CD14-positive monocyte (primary cell): ENCODE results near the gene CHKA. TPM values are rescaled to one million over a fixed set of nuclear protein-coding genes. Genes with fewer than 3 reads are reported as not detected.

ENCODE experiments used
- DNase-seq, 3 donors: peaks; one replicate each; pipeline ENCODE4 v3.0.0-alpha.2; 2011 to 2022
- H2AFZ ChIP-seq: 2 replicates; pipeline ENCODE4 v1.6.0; 2012; ENCODE audit warnings: mild to moderate bottlenecking, low read depth, low read length, inconsistent platforms; ENCODE audit not compliant: insufficient read depth, poor library complexity, severe bottlenecking
- H3K27ac ChIP-seq, 2 donors: 1 replicate in 1 of 2; 2 replicates in 1 of 2; pipeline ENCODE4 v1.5.1; 2012 to 2013; ENCODE audit warnings: low read length in 2 of 2, control low read depth in 1 of 2, inconsistent platforms in 1 of 2, low read depth in 1 of 2, mild to moderate bottlenecking in 1 of 2
- H3K27me3 ChIP-seq, 2 donors: one replicate each; pipeline versions ENCODE4 v1.6.0 to v1.6.1; 2011 to 2013; ENCODE audit warnings: low read length in 2 of 2; ENCODE audit not compliant: control insufficient read depth in 2 of 2, insufficient read depth in 2 of 2
- H3K36me3 ChIP-seq, 2 donors: replicated peaks in 1 of 2; 1 replicate in 1 of 2; 2 replicates in 1 of 2; pipeline versions ENCODE4 v1.5.1 to v1.6.1; 2012 to 2013; ENCODE audit warnings: low read length in 2 of 2, control low read depth in 1 of 2, inconsistent platforms in 1 of 2, mild to moderate bottlenecking in 1 of 2; ENCODE audit not compliant: insufficient read depth in 2 of 2, control insufficient read depth in 1 of 2
- H3K4me1 ChIP-seq, 2 donors: 1 replicate in 1 of 2; 2 replicates in 1 of 2; pipeline versions ENCODE4 v1.5.1 to v1.6.1; 2012 to 2013; ENCODE audit warnings: low read length in 2 of 2, control low read depth in 1 of 2, inconsistent platforms in 1 of 2, mild to moderate bottlenecking in 1 of 2, moderate library complexity in 1 of 2; ENCODE audit not compliant: insufficient read depth in 2 of 2, control insufficient read depth in 1 of 2
- H3K4me2 ChIP-seq: replicated peaks from 2 replicates; pipeline ENCODE3; 2012; ENCODE audit warnings: low read length, moderate library complexity, mild to moderate bottlenecking; ENCODE audit not compliant: poor library complexity, severe bottlenecking; ENCODE audit errors: extremely low read depth
- H3K4me3 ChIP-seq, 3 experiments: fragments of 200-600 bp in 1 of 3; sonication (generic) in 1 of 3; replicated peaks in 1 of 3; 1 replicate in 2 of 3; 2 replicates in 1 of 3; pipeline ENCODE4 v1.5.1; 2011 to 2013; ENCODE audit warnings: low read length in 3 of 3, mild to moderate bottlenecking in 3 of 3, control low read depth in 2 of 3, low read depth in 2 of 3, inconsistent platforms in 1 of 3, moderate library complexity in 1 of 3
- H3K79me2 ChIP-seq: 2 replicates; pipeline ENCODE4 v1.6.0; 2012; ENCODE audit warnings: mild to moderate bottlenecking, control low read depth, inconsistent platforms, low read length, moderate library complexity; ENCODE audit not compliant: insufficient read depth
- H3K9ac ChIP-seq: 2 replicates; pipeline ENCODE4 v1.6.0; 2017; ENCODE audit warnings: low read length, mild to moderate bottlenecking; ENCODE audit not compliant: insufficient read depth, poor library complexity, severe bottlenecking
- H3K9me3 ChIP-seq, 2 donors: replicated peaks in 1 of 2; 1 replicate in 1 of 2; 2 replicates in 1 of 2; pipeline versions ENCODE4 v1.5.1 to v1.6.1; 2012 to 2013; ENCODE audit warnings: low read length in 2 of 2, control low read depth in 1 of 2; ENCODE audit not compliant: control insufficient read depth in 1 of 2, insufficient read depth in 1 of 2
- H4K20me1 ChIP-seq: 2 replicates; pipeline ENCODE4 v1.6.0; 2012; ENCODE audit warnings: mild to moderate bottlenecking, low read length, control low read depth, moderate library complexity; ENCODE audit not compliant: insufficient read depth
- H3K27ac Mint-ChIP-seq, 7 donors: one replicate each; pipeline ENCODE4 v1.8.0; 2020; ENCODE audit warnings: mild to moderate bottlenecking in 7 of 7, mixed read lengths in 7 of 7, moderate library complexity in 6 of 7, inconsistent platforms in 2 of 7
- H3K27me3 Mint-ChIP-seq, 3 donors: one replicate each; pipeline ENCODE4 v1.8.0; 2021 to 2022; ENCODE audit warnings: low read depth in 3 of 3, mild to moderate bottlenecking in 3 of 3, mixed read lengths in 3 of 3, moderate library complexity in 3 of 3, inconsistent platforms in 1 of 3
- H3K36me3 Mint-ChIP-seq, 2 donors: one replicate each; pipeline ENCODE4 v1.8.0; 2020; ENCODE audit warnings: mixed read lengths in 2 of 2, inconsistent platforms in 1 of 2, mild to moderate bottlenecking in 1 of 2
- H3K4me1 Mint-ChIP-seq: one replicate; pipeline ENCODE4 v1.8.0; 2020; ENCODE audit warnings: mild to moderate bottlenecking, mixed read lengths
- H3K4me3 Mint-ChIP-seq, 2 donors: one replicate each; pipeline ENCODE4 v1.8.0; 2020; ENCODE audit warnings: mild to moderate bottlenecking in 2 of 2, mixed read lengths in 2 of 2, moderate library complexity in 1 of 2
- H3K9me3 Mint-ChIP-seq, 7 donors: one replicate each; pipeline ENCODE4 v1.8.0; 2020 to 2022; ENCODE audit warnings: mixed read lengths in 7 of 7, mild to moderate bottlenecking in 6 of 7, moderate library complexity in 6 of 7, inconsistent platforms in 2 of 7
- CTCF ChIP-seq: fragments of 200-600 bp; IDR thresholded peaks from one replicate; pipeline ENCODE4 v1.8.0; 2022; ENCODE audit warnings: antibody characterized with exemption, mild to moderate bottlenecking
- WGBS: methylation state at CpG from one replicate; pipeline ENCODE4 v1.1.5; 2013; ENCODE audit warnings: missing lambda C conversion rate; ENCODE audit not compliant: insufficient coverage; 5-methylcytosine and 5-hydroxymethylcytosine counted together
- intact Hi-C, 2 donors: fragments of 100-400 bp; cut with micrococcal nuclease; formaldehyde crosslinking; loops; one replicate each; pipeline versions ENCODE4 v1.15.0 to v1.15.1; 2023
- polyA plus RNA-seq, 3 donors: library from polyadenylated mRNA; depleted of rRNA in 1 of 3; unstranded in 2 of 3; stranded (reverse) in 1 of 3; fragments of 300-500 nt in 2 of 3; fragments of >200 nt in 1 of 3; fragmentation: Illumina TruSeq in 2 of 3; gene quantifications; 1 replicate in 2 of 3; 2 replicates in 1 of 3; pipeline ENCODE4 v1.2.3, GENCODE V29; 2012 to 2021

Gene CHKA
- polyA plus RNA-seq, 3 donors, result 2.8 to 20.9 (median 5.7) TPM

DNA sequence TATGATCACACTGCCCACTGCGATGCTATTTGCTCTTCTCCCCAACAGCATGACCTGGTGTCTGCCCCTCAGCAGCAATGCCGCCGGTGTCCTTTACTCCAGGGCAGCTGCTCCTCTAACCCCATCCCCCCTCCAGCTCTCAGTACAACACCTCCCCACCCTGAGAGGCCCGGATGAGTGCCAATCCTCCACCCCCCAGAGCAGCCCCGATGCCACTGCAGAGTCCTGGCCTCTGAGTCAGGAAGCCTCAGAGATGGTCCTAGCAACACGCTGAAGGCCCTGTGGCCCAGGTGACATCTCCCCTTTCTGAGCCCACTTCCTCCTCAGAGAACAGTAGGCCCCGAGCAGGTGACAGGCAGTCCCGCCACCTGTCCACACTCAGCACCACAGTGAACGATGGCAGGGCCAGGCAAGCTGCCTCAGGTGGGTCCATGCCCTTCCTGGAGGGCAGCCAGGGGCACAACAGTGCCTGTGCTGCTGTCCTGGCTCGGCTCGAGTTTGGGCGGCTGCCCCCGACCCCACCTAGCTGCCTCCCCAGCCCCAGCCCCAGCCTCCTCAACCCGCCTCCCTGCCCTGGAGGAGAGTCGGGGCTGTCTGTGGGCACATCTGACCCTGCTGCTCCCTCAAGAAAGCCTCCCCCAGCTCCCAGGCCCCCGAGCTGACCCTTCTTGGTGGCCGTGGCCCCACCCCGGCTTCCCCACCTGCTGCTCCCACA lies 94.6 kb downstream of the CHKA start:
- intact Hi-C loops, result no loop called here
- WGBS, result 96% methylated on average over 15 of the region's 18 CpGs
- Histone ChIP-seq H3K4me3 (no peak overlapping the region), H3K9ac (no peak overlapping the region), H4K20me1 (peaks cover 29% of the 10 kb centered on the region), H3K36me3 (peaks cover 62 to 67% of the 10 kb centered on the region in 2 donors), H3K79me2 (peaks cover 9% of the 10 kb centered on the region), H3K27ac (no peak overlapping the region), H3K27me3 (no peaks in the 10 kb centered on the region), H2AFZ (no peak overlapping the region), H3K4me1 (peaks cover 16 to 17% of the 10 kb centered on the region in 2 donors), H3K4me2 (no peak overlapping the region), H3K9me3 (no peaks in the 10 kb centered on the region)
- Mint-ChIP-seq H3K4me3 (no peak overlapping the region), H3K27me3 (peaks cover 0 to 1% (median 0%) of the 10 kb centered on the region in 3 donors), H3K9me3 (no peaks in the 10 kb centered on the region), H3K27ac (peak overlapping the region in 4 of 7 donors; percentile 5 to 69 (median 57)), H3K36me3 (peaks cover 56 to 67% of the 10 kb centered on the region in 2 donors), H3K4me1 (peaks cover 22% of the 10 kb centered on the region)
- TF ChIP-seq CTCF, result no peak
- DNase-seq, result no peak

DNA sequence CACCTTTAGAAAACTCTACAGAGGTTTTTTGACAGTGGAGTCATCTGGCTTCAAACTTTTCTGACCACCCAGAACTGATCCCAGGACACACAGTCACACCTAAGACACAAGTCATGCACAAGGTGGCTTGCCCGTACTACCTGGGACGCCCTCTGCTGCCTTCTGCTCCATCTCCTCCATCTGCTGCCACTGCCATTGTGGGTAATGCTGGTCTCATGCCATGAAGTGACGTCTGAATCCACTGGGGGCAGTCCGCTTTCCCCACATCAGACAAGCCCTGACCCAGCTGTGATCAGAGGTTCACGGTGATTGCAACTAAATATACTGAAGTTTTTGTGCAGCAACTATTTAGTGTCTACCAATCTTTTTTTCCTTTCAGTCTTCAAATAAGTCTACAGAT lies 96.1 kb downstream of the CHKA start:
- Mint-ChIP-seq H3K27ac (peak overlapping the region in 2 of 7 donors; percentile 20 to 23), H3K9me3 (no peaks in the 10 kb centered on the region), H3K27me3 (peaks cover 0 to 1% (median 0%) of the 10 kb centered on the region in 3 donors), H3K4me3 (no peak overlapping the region), H3K36me3 (peaks cover 67 to 82% of the 10 kb centered on the region in 2 donors), H3K4me1 (peaks cover 13% of the 10 kb centered on the region)
- Histone ChIP-seq H2AFZ (no peak overlapping the region), H3K9ac (no peak overlapping the region), H3K27me3 (no peaks in the 10 kb centered on the region), H3K4me1 (peaks cover 7 to 8% of the 10 kb centered on the region in 2 donors), H3K4me3 (no peak overlapping the region), H3K9me3 (no peaks in the 10 kb centered on the region), H3K79me2 (no peaks in the 10 kb centered on the region), H3K4me2 (no peak overlapping the region), H3K27ac (peak overlapping the region in 1 of 2 donors; percentile 26), H3K36me3 (peaks cover 74 to 82% of the 10 kb centered on the region in 2 donors), H4K20me1 (peaks cover 29% of the 10 kb centered on the region)
- intact Hi-C loops, result no loop called here
- DNase-seq, result no peak
- TF ChIP-seq CTCF, result no peak
- WGBS, result 86% methylated on average over 5 of the region's 5 CpGs
